AG09309 (cell line): ENCODE measurements around the gene HOXA6.

Experiments
- DNase-seq: peaks from one replicate; pipeline ENCODE4 v3.0.0-alpha.2; 2010; ENCODE audit warnings: low read depth
- H3K4me3 ChIP-seq: 2 replicates; pipeline ENCODE4 v1.5.1; 2011; ENCODE audit warnings: mild to moderate bottlenecking, low read depth, low read length, moderate library complexity; ENCODE audit not compliant: control insufficient read depth
- CTCF ChIP-seq: IDR thresholded peaks from 2 replicates; pipeline ENCODE4 v1.5.1; 2011; ENCODE audit warnings: mild to moderate bottlenecking, low read depth, low read length, inconsistent platforms; ENCODE audit not compliant: insufficient read depth, control insufficient read depth; ENCODE audit errors: missing control alignments

The HOXA6 gene

GRCh38 chr7:27151341-27151930 is 3.9 kb upstream of the HOXA6 start:
- peak; percentile 13 for TF ChIP-seq CTCF
- no peak for DNase-seq
- peak overlapping the region; percentile 65 for H3K4me3 ChIP-seq

GRCh38 chr7:27150568-27151340 is 3.2 kb upstream of the HOXA6 start:
- no peak for DNase-seq
- TF ChIP-seq CTCF, result peak; percentile 67
- peak overlapping the region; percentile 65 for H3K4me3 ChIP-seq

- no peak for DNase-seq
- no peak for TF ChIP-seq CTCF
- H3K4me3 ChIP-seq, result peak overlapping the region; percentile 65
Observed at GRCh38 chr7:27149842-27150567, 2.4 kb upstream of the HOXA6 start.

- no peak for TF ChIP-seq CTCF
- no peak for DNase-seq
- H3K4me3 ChIP-seq, result no peak overlapping the region
Observed at GRCh38 chr7:27148756-27149641, 1.4 kb upstream of the HOXA6 start.

- DNase-seq, result no peak
Observed at GRCh38 chr7:27148031-27148755, 619 bp upstream of the HOXA6 start.

More at GRCh38 chr7:27148031-27148755, 619 bp upstream of the HOXA6 start:
- H3K4me3 ChIP-seq, result no peak overlapping the region
- TF ChIP-seq CTCF, result no peak
